Measurements from ENCODE around the gene RHOB.

DNA sequence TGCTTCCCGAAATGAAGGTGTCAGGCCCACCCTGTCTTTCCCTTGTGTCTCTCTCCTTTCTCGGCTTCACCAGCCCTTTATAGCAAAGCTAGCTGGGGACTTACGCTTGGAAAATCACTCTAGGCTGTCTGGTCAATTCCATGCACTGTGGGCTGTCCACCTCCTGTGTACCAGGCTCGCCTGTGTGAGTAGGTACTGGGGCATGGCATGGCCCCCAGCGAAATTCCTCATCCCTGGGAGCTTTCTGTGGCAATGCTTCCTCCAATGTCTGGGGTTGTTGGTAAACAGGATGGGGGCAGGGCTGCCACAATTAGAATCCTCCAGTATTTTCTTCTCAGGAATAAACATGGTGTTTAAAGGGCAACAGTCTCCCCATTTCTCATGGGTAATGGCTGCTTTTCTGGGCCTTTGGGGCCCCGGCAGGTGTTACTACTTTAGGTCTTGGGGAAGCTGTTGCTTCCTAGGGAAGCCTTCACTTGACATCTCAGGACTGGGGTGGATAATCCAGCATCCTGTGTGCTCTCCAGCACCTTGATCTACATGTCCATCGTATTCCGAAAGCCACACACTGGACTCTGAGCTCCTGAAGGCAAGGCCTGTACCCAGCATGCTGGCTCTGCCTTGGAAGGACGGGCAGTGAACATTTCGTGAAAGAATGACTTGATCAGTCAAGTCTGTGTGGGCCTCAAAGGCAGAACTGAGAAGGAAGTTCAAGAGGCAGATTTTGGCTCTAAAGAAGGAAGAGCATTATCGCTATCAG lies 21.1 kb downstream of the RHOB start:
- TF ChIP-seq, protein P1, sequence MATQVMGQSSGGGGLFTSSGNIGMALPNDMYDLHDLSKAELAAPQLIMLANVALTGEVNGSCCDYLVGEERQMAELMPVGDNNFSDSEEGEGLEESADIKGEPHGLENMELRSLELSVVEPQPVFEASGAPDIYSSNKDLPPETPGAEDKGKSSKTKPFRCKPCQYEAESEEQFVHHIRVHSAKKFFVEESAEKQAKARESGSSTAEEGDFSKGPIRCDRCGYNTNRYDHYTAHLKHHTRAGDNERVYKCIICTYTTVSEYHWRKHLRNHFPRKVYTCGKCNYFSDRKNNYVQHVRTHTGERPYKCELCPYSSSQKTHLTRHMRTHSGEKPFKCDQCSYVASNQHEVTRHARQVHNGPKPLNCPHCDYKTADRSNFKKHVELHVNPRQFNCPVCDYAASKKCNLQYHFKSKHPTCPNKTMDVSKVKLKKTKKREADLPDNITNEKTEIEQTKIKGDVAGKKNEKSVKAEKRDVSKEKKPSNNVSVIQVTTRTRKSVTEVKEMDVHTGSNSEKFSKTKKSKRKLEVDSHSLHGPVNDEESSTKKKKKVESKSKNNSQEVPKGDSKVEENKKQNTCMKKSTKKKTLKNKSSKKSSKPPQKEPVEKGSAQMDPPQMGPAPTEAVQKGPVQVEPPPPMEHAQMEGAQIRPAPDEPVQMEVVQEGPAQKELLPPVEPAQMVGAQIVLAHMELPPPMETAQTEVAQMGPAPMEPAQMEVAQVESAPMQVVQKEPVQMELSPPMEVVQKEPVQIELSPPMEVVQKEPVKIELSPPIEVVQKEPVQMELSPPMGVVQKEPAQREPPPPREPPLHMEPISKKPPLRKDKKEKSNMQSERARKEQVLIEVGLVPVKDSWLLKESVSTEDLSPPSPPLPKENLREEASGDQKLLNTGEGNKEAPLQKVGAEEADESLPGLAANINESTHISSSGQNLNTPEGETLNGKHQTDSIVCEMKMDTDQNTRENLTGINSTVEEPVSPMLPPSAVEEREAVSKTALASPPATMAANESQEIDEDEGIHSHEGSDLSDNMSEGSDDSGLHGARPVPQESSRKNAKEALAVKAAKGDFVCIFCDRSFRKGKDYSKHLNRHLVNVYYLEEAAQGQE (IDR thresholded peaks at IDR 0.05; ENCODE audit: insufficient read depth in 1 of 2, low read depth in 2 of 2, low read length in 2 of 2) = no peak
- no peak for TF ChIP-seq TAF1 (IDR thresholded peaks at IDR 0.05; ENCODE audit: borderline replicate concordance, insufficient read depth, low read length)

Measured in PFSK-1 (cell line).